SHP77 treated with DMSO at 0.1 percent for 48 hours (cell line): ENCODE data around the gene MYO1E.
"Not testable (repeated sequence)": the region's sequence is repeated elsewhere in the genome, so short reads cannot be mapped to it uniquely, and the experiment has no call there.

ENCODE experiments used
- DNase-seq: peaks from one replicate; lab custom pipeline; 2025; lab: John Stamatoyannopoulos, UW

MYO1E gene

DNA sequence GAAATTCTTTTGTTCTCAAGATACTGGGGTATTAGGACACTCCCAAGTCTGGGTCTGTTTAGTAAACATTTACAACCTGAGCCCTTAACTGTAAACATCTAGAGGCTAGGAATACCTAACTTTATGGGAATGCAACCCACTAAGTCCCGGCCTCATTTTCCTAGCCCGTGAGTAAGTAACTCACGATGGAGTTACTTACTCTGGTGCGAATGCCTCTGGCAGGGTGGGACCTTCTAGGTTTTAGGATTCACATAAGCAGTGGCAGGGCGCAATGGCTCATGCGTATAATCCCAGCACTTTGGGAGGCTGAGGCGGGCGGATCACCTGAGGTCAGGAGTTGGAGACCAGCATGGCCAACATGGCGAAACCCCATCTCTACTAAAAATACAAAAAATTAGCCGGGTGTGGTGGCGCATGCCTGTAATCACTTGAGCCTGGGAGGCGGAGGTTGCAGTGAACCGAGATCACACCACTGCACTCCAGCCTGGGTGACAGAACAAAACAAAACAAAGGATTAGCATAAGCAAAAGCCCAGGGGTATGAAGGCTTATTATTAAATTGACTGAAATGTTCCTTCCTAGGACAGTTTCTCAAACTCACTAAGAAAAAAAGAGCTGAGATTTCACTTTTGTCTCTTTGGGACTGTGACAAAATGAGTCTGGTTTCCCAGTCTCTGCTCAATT is 14.7 kb upstream of the MYO1E start:
- DNase-seq = not testable (repeated sequence)

DNA sequence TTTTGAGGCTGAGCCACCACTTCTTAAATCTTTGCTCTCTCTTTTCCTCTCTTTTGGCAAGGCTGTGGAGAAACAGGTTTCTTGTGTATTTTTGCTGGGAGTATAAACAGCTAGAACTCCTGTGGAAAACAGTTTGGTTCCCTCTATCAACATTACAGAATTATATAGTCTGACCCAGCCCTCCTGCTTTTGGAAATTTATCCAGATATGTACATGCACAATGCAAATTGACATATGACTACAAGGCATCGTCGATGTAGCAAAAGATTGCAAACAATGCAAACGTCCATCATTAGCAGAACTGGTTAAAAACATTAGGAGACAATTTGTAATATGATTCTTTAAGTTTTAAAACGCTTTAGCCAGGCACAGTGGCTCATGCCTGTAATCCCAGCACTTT is 12.5 kb upstream of the MYO1E start:
- no peak for DNase-seq

DNA sequence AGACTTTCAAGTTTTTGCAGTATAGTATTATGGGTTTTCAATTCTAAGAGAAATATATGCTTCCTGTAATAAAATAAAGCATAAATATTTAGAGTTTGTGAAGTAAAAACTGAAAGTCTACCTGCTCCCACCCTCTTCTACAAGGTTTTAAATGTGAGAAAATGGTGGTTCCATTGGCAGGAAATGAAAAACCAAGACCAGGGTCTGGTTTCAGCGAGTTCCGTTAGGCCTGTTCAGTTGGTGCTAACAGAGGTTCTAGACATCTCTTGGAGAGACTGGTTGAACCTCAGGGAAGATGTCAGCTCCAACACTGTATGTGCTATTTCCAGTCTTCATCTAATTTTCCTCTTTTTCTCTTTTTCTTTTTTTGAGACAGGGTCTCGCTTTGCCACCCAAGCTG is 11.8 kb upstream of the MYO1E start:
- DNase-seq = no peak

DNA sequence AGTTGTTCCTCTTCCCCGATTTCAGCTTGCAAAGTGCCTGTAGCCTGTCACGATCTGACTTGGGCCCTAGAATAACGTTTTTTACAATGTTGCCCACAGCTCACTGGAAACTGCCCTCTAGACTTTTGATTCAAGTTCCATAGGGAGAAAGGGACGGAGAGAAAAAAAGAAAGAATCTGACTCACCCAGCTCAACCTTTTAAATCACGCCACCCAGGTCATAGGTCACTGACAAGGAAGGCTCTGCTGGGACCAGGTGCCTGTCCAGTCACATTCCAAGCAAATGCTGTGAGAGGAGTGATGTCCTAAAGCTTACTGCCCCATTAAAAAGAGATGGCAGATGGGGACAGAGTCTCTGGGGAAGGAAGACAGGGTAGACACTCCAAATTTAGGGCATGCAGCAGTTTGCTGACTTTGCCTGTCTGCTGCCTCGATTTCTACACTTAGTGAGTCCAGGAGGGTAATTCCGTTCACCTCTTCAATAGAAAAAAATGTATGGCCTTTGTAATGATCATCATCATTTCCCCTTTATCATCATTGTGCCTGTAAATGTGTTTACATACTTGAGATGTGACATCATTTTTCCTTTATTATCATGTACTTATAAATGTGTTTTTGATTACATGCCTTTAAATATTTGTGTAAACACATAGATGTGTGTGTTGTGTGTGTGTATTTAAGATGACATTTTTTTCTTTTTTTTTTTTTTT is 8.4 kb upstream of the MYO1E start:
- DNase-seq = no peak

DNA sequence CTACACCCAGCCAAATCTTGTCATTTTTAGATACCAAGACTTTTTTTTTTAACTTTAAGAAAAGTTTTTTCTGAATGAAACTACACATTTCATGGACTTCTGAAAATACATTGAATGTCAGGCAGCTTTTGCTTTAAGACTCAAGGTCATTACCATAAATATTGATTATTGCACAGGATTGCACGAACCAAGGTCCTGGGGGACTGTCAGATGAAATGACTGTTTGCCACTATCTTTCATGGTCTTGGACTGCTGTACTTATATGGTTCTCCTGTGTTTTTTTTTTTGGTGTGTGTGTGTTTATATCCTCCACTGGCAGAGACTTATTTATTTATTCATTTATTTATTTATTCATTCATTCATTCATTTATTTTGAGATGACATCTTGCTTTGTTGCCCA is 6.9 kb upstream of the MYO1E start:
- DNase-seq = no peak

DNA sequence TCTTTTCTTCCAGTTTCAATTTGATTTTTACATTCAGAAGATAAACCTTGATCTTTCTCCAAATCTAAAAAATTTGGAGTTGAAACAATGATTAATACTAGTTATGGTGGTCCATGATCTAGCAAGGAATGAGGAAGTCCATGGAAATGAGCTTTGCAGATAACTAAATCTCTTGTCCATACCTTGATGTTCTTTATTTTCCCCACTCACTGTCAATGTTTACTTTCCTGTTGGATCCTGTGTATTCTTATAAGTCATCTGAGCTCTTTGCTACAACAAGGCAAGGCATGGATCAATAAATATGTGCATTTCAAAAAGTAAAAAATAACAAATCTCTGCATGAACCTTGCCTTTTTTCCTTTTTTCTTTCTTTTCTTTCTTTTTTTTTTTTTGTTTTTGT is 6.2 kb upstream of the MYO1E start:
- no peak for DNase-seq

DNA sequence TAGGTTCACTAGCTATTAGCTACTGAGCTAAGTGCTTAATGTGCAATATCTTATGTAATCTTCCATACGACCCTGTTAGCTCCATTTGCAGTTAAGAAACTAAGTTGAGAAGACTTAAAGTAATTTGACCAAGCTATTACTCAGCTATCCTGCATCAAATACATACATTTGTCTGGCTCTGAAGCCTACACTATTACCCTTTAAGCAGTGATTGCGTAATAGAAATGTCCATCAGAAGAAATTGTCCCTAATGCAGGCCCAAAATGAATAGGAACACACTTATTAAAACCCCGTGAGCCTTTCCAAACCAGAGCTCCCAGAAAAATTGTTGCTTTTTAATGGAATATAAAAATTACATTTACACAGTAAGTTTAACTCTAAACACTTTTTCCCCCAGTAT is 5.3 kb upstream of the MYO1E start:
- no peak for DNase-seq

DNA sequence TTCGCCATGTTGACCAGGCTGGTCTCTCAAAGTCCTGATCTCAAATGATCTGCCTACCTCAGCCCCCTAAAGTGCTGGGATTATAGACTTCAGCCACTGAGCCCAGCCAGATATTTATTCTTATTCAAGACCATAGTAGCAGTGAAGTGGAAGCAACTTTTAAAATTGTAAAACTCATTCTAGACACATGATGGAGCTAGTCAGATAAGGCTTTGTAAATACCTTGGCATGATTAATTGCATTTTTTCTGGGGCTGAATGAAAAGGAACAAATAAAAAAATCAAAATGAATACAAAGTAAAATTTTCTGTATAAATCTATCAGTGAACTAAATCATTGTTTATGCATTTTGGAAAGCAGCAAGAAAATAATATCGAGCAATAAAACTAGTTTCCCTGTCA is 4.1 kb upstream of the MYO1E start:
- DNase-seq = no peak

DNA sequence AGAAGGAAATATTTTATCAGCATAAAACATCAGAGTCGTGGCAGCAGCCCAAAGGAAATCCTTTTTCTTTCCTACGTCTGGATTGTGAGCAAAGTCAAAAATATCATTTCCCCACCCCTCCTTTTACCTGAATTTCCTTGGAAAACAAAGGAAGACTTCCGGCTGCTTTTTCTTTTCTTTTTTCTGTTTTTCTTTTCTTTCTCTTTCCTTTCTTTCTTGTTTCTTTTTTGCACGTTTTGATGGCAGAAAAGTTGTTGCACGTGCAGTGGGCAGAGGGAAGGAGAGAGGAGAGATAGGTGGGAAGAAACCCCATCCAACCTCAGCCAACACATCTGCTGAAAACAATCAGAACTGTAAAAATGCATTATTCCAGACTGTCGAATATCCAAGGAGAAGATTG is 544 bp upstream of the MYO1E start:
- DNase-seq = no peak

DNA sequence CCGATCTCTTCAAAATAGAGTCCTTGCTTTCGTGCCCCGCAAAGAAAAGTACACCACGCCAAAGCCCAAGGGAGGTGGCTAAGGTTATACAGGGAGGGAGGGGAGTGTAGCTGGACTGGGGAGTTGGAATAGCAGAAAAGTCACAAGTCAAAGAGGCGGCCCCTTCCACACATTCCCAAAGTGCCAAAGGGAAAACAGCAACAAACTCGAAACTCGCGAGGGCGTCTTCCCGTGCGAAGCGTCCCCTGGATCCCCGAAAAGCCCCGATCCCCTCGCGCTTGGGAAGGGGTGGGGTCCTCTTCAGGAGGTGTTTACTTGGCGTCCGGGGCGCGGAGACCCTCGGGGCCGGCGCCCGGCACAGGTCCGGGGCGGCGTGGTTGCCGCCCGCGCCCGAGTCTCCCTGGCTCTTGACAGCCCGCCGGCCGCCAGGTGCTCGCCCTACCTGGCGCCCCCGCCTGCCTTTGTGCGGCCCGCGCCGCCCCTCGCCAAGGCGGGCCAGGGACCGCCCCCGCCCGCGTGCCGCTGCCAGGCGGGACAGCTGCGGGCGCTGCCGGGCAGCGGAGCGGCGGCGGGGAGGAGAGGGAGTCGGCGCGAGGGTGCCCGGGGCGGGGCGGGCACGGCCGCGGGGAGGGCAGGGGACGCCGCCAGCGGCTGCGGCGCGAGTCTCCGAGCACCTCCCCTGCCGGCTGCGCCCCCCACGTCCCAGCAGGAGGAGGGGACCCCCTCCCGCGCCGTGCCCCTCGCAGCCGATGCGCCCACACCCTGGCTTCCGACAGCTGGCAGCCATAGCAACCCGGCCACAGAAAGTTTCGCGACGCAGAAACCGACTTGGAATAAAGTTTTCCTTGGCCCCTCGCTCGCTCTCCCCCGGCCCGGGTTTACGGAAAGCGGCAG is 966 bp downstream of the MYO1E start:
- no peak for DNase-seq

DNA sequence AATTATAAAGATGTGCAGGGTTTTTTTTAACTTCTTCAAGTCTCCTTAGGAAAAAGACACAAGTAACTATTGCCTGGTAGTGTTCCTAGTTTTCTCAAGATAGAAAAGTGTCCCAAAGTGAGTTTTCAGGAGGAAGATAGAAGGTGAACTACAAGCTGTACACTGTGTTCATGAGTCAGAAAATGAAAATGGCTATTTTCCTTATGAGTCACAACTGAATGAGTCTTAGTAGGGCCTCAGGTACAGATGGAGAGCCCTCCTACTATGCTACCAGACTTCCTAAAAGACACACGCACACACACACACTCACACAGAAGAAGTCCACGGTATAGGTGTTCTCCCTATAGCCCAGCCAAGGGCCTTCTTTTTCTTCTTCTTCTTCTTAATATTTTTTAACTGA is 3.1 kb downstream of the MYO1E start:
- DNase-seq = no peak

DNA sequence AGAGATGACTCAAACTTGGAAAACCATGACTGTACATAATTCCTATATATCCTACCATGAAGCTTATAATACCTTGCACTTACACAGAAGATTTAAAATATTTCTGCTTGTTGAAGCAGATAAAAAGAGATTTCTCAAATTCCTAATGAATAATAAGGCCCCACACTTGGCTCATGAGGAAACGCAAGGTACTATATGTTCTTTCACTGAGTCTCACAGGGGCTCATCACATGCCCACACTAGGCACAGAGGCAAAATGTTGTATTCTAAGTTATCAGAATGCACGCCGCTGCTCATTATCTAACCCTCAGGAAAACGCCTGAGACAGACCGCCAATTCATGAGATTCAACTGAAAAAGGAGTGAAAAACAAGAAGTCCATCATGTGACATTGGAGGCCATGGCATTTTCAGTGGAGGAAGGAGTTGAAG is 5.6 kb downstream of the MYO1E start:
- no peak for DNase-seq

DNA sequence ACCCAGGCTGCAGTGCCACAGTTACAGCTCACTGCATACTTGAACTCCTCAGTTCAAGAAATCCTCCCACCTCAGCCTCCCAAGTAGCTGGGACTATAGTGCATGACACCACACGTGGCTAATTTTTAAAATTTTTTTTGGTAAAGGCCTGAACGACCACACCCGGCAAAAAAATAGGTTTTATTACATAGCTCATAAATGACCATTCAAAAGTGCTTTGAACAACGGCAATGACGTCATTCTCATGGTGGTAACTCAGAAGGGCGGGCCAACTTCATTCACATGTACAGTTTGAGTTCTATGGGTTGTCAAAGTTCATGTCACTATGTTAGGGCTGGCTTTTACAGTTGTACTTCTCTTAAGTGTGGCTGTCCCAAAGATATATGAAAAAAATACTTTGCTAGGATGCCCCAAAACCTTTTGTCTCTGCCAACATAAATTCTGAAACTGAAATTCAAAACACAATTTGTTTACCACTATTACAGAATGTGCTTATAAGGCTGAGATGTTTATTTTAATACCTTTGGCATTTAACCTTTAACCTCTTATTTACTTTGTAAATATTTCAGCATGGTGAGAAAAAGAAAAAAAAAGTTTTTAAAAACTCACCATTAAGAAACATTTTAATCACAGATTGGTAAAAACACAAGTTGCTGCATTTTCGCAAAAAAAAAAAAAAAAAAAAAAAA is 6.2 kb downstream of the MYO1E start:
- no peak for DNase-seq

DNA sequence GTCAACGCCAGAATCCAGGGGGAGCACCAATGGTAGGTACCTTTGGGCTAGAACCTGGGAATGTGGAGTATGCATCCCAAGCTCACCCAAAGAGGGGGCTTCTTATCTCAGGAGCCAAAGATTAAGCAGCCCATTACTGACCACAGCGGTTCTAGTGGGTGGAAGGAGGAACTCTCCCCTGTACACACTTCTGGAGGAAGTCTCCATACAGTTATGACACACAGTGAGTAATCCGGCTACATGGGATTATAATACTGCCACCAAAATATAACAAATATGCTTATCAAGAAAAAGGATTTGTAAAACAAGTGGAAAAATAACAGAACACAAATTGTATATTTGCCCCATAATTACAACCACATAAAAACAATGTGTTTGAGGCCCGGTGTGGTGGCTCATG is 8.4 kb downstream of the MYO1E start:
- no peak for DNase-seq

DNA sequence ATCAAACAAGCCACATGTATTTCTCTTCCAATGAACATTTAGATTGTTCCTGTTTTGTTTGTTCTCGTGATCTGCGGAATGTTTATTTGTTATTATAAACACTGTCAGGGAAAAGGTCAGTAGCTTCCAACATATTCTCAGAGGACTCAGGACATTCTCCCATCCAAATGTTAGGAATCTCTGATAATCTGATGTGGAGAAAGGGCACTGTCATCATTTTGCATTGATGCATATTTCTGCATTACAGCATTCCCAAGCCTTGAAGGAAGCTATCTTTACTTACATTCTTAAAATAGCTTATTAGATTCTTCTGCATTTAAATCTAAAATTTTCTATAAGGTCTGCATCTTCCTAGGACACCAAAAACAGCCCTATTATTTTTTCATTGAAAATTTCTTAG is 10.3 kb downstream of the MYO1E start:
- DNase-seq = no peak

DNA sequence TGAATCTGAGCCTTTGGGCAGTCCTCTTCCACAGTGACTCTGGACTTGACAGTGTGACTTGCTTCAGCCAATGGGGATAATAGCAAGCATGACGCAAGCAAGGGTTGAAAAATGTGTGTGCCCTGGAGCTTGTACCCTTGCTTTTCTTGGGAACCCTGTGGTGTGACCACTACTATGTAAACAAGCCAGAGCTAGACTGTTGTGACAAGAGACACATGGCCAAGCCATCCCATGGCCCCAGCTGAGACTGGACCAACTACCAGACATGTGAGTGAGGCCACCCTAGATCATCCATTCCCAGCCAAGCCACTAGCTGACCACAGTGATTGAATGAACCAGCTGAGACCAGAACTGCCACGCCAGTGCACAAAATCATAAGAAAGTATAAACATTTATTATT is 11.8 kb downstream of the MYO1E start:
- DNase-seq = no peak

DNA sequence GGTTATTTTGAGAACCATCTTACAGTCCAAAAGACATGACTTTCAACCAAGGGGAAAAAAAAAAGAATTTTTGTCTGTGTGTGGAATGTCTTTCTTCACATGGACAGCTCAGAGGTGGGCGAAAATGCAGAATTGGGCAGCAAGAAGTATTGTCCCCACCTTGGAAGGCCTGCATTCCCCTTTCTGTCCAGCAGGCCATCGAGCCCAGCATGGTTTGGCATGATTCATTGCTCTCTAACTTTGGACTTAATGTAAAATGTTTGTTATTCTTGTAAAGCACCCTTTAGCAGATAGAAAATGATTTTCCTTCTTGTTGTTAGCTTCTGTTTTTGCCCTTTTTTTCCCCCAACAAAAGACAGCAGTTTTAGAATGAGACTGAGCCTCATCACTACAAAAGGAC is 12.4 kb downstream of the MYO1E start:
- no peak for DNase-seq

DNA sequence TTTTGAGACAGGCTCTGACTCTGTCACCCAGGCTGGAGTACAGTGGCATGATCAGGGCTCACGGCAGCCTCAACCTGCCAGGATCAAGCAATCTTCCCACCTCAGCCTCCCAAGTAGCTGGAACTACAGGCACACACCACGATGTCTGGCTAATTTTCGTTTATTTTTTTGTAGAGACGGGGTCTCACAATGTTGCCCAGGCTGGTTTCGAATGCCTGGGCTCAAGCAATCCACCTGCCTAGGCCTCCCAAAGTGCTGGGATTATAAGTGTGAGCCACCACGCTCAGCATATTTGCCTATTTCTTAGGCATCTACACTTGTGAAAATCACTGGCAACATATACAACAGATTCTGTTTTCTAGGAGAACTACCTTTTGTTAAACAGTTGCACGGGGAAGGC is 16.9 kb downstream of the MYO1E start:
- DNase-seq = no peak

DNA sequence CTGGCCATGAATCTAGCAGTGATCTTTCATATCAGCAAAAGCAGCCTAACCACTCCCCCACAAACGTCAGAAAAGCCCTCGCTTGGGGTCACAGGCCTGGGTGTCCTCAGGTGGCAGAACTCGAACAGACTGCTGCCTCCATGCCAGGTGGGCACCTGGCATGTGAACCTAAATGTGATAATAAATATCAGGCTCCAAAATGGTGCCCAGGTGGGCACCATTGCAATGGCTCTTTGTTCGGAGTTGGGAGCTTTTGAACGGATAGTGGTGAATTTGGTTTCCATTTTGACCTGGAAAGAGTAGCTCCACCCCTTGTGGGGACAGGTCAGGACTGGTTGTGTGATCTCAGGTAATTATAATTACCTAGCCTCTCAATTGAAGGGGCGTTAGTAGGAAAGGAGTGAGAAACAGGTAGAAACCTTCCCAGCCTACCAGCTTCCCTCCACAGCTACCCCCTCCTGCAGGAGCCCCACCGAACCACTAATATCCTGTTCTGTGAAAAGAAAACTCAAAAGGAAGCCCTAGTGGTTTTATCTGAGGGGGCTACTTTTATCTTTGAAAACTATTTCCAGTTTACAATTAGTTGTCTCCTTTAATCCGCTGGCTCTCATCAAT is 18.1 kb downstream of the MYO1E start:
- DNase-seq = no peak

DNA sequence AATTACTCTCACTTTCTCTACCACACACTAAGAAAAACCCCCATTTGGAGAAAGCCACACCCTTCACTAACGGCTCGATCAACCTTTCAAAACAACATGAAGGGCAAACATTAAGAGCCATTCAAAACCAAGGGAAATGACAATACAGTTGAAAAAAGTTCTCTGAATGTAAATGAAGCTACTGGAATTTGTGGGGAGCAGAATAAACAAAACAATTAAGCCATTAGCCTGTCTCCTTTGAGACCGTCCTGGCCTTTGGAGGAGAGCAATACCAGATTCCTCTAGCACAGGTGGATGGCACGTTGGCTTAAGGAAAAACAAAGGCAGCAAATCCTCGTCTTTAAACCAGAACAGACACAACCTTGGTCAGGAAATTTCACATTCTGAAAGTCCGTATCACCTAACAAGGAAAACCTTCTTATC is 18.7 kb downstream of the MYO1E start:
- DNase-seq = no peak

DNA sequence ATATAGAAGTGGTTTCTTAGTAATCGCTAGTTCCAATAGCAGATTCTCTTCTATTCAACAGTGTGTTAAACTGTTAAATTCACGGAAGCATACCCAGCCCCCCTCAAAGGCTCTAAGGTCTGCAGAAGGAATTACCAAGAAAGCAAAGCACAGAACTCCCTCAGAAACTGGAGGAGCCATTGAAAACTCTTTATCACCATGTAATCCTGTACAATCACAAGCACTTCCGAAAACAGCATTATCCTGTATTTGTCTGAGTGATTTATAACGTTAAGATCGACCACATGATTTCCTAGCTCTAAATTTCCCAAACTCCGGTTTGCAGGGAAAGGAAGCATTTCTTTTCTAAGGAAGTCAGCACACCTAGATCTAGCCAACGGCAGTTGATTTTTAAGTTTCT is 20.0 kb downstream of the MYO1E start:
- DNase-seq = no peak

DNA sequence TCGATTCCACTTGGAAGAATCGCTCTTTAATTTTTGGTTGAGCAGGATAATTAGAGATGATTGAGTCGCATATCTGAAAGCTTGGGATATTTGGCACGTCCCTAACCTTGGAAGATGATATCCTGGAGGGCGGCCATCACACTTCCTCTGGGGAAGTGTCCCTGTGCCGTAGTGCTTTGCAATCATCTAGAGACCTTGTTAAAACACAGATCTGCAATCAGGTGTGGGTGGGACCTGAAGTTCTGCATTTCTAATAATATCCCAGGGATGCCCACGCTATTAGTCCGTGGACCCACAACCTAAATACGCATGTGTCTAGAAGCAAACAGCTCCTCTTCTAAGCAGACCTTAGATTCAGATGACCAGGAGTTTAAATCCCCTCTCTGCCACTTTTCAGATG is 20.5 kb downstream of the MYO1E start:
- DNase-seq = no peak
